Activated CD8-positive, alpha-beta memory T cell treated with anti-CD3 and anti-CD28 coated beads, Interleukin-2, amount 50 U/mL, for 24 hours (primary cell): ENCODE measurements around the gene UBE2O.

ENCODE experiments used
- DNase-seq: peaks from one replicate; pipeline ENCODE4 v3.0.0-alpha.2; 2020; ENCODE audit errors: extremely low read depth

The UBE2O gene

DNA sequence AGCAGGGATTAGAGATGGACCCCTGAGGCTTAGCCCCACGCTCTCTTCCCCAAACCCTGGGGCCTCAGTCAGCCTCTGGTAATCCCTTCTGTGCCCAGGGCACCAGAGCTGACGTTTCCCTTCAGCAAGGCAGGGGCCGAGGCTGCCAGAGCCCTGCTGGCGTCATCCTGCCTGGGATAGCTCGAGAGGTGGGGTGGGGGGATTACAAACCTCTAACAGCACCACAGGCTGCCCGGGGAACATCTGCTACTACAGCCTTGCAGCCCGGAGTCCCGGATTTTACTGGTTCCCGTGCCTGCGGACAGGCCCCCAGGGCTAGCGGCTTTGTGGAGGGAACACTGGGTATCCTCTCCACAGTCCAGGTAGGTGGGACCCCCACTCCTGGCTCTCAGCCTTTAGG, 14.4 kb upstream of the UBE2O start, which contains the start of gene AANAT:
AANAT (plus strand) TSS at position 238 of the 400 bp plus-strand sequence. CDS start 1,144 bp downstream, outside the sequence.
- DNase-seq = no peak

GRCh38 chr17:76466775-76467130, 13.8 kb upstream of the UBE2O start:
- no peak for DNase-seq

DNA sequence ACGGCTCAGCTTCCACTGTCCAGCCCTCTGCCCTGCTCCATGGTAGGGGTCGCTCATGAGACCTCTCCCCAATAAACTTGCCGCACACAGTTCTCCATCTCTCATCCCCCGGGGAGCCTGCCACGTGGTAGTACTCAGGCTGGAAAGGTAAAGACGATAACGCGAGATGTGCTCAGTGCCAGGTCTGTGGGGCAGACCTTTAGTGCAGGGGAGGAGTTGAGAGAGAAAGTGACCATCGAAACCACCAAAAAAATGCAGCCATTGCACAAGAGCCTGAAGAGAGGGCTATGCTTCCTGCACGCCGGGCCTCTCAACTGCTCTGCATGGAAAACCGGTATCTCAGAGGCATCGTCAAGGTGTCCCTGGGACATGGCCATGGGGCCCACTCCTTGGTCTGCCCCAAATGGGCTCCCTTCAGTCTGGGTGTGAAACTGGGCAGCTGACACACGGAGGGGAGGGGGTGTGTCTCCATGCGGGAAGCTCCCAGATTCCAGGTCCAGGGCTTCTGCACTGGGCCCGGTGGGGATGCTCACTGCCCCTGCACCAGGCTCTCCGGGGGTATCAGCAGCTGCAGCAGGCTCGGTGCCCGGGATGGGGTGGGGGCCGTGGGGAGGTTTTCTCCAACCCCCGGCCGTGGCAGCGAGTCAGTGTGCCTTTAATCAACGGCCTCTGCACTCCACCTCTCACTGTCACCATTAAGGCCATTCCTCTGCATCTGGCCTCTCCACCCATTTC, 9.8 kb upstream of the UBE2O start:
- no peak for DNase-seq

- DNase-seq = no peak
Observed at GRCh38 chr17:76461765-76462555, 9.0 kb upstream of the UBE2O start.

- DNase-seq = no peak
Observed at GRCh38 chr17:76459674-76460073, 6.7 kb upstream of the UBE2O start.

- DNase-seq = no peak
Observed at GRCh38 chr17:76458580-76459490, 5.9 kb upstream of the UBE2O start.

GRCh38 chr17:76453431-76453743, 435 bp upstream of the UBE2O start:
- DNase-seq = no peak

DNA sequence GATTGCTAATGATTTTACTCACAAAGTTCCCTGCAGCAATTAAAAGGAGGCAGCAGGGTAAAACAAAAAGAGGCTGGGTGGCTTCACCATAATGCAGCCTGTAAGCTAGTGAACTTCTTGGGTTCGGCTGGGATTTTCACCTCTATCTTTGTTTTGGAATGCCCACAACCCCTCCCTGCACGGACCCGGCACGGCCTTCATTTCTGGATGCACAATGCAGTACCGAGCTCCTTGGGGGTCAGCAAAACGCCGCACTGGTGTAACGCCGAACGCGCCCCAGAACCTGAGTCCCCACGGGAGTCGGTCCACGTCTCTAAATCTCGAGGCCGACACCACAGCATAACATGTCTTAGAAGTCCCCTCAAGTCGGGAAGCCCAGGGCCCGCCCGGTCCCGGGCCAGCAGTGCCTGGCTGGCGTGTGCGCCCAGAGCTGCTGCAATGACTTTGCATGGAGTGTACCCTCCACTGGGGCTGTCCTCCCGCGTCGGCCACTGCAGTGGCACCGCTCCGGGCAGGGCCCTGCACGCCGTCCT, 759 bp downstream of the UBE2O start:
- no peak for DNase-seq

DNA sequence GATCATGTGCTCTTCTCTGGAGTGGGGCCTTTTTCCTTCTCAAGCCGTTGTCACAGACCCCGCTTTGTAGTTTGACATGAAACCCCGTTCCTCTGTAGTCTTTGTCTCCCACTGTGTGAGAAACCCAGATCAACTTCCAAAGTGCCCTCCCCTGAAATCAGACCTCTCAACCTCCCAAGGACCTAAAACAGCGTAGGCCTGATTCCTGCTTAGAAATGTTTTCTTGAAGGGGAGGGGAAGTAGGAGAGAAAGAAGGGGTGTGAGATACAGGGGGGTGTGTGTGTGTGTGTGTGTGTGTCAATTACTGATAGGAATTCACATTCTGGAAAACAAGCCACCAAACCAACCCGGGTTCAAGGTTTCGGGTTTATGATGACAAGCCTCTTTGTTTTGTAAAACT, 1.4 kb downstream of the UBE2O start:
- DNase-seq = no peak

DNA sequence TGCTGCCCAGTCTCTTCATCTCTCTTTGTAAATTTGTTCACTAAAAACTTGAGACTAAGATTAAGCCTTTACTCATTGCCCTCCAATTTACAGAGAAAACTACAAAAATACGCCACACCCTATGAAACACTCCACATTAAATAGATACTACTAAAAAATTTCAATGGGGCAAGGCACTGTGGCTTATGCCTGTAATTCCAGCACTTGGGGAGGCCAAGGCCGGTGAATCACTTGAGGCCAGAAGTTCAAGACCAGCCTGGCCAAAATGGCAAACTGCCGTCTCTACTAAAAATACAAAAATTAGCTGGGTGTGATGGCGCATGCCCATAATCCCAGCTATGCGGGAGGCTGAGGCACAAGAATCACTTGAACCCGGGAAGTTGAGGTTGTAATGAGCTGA, 3.8 kb downstream of the UBE2O start:
- no peak for DNase-seq

DNA sequence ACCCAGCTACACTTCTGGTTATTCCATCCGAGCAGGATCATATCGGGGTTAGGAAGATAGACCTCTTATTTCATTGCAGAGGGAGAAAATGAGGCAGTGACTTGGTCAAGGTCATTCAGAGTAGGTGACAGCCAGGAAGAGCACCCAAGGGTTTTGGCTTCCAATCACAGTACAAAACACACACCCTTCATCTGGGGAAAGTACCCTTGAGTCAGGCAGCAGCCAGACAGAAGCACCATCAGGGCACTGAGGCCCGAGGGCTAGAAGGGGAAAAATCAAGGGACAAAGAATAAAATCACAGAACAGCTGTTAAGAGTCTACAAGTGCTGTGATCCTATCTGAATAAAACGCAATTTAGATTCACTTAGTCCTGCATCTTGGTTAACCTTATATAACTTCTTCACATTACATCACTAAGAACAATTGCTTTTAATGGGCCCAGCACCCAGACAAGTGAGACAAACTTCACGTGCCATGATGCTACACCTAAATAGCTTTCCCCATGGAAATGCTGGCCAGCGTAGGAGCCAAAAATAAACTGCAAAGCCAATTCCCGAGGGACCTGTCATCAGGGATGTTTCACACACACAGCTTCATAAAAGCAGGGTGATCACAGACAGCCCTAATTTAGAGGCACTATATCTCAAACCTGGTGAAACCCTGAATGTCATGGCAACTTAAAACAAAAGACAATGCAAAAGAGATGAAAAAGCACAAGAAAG, 4.9 kb downstream of the UBE2O start:
- no peak for DNase-seq

GRCh38 chr17:76446449-76447231, 6.3 kb downstream of the UBE2O start:
- no peak for DNase-seq

- DNase-seq = no peak
Observed at GRCh38 chr17:76445697-76446448, 7.1 kb downstream of the UBE2O start.

- DNase-seq = no peak
Observed at GRCh38 chr17:76444518-76445311, 8.2 kb downstream of the UBE2O start.

- DNase-seq = no peak
Observed at GRCh38 chr17:76442341-76443338, 10.3 kb downstream of the UBE2O start.

- DNase-seq = no peak
Observed at GRCh38 chr17:76441686-76442340, 11.1 kb downstream of the UBE2O start.

- DNase-seq = no peak
Observed at GRCh38 chr17:76440751-76441362, 12.1 kb downstream of the UBE2O start.
